OCI-LY1 (cell line): ENCODE results near the gene DPF1.

Experiments used
- H2AFZ ChIP-seq: fragments of 200-600 bp; sonication (generic), shearing (Covaris generic); 2 replicates; pipeline ENCODE4 v1.6.0; 2014; ENCODE audit warnings: antibody characterized with exemption, mild to moderate bottlenecking, low read length
- H3F3A ChIP-seq: fragments of 200-600 bp; sonication (generic), shearing (Covaris generic); 2 replicates; pipeline ENCODE4 v1.6.0; 2014; ENCODE audit warnings: mild to moderate bottlenecking, antibody characterized with exemption, low read length, moderate library complexity; ENCODE audit not compliant: insufficient read depth
- H3K27ac ChIP-seq: fragments of 200-600 bp; sonication (generic); 2 replicates; pipeline ENCODE4 v1.5.1; 2014; ENCODE audit warnings: low read length, mixed run types, mild to moderate bottlenecking, low read depth; ENCODE audit not compliant: poor library complexity, severe bottlenecking
- H3K27me3 ChIP-seq: fragments of 200-600 bp; sonication (generic); 2 replicates; pipeline ENCODE4 v1.6.0; 2014; ENCODE audit warnings: antibody characterized with exemption, mild to moderate bottlenecking, low read length, moderate library complexity; ENCODE audit not compliant: insufficient read depth
- H3K36me3 ChIP-seq: fragments of 200-600 bp; sonication (generic); 2 replicates; pipeline ENCODE4 v1.6.1; 2014; ENCODE audit warnings: mild to moderate bottlenecking, antibody characterized with exemption, low read length, moderate library complexity, mixed read lengths; ENCODE audit not compliant: insufficient read depth
- H3K4me1 ChIP-seq: fragments of 200-600 bp; sonication (generic); 2 replicates; pipeline ENCODE4 v1.5.1; 2014; ENCODE audit warnings: mild to moderate bottlenecking, low read length, moderate library complexity; ENCODE audit not compliant: insufficient read depth, severe bottlenecking
- H3K4me2 ChIP-seq: fragments of 200-600 bp; sonication (generic), shearing (Covaris generic); 2 replicates; pipeline ENCODE4 v1.6.1; 2014; ENCODE audit warnings: low read length
- H3K4me3 ChIP-seq: fragments of 200-600 bp; sonication (generic); 2 replicates; pipeline ENCODE4 v1.5.1; 2014; ENCODE audit warnings: low read length, low read depth, mild to moderate bottlenecking, mixed read lengths; ENCODE audit not compliant: poor library complexity, severe bottlenecking
- H3K79me2 ChIP-seq: fragments of 200-600 bp; shearing (Covaris generic); 2 replicates; pipeline ENCODE4 v1.6.1; 2016; ENCODE audit warnings: mixed run types, low read length, mixed read lengths; ENCODE audit not compliant: insufficient read depth
- H3K9ac ChIP-seq: fragments of 200-600 bp; sonication (generic), shearing (Covaris generic); 2 replicates; pipeline ENCODE4 v1.6.1; 2014; ENCODE audit warnings: mild to moderate bottlenecking, low read length, mixed read lengths
- H3K9me2 ChIP-seq: fragments of 200-600 bp; sonication (generic), shearing (Covaris generic); 2 replicates; pipeline ENCODE4 v1.6.1; 2014; ENCODE audit warnings: low read depth, mild to moderate bottlenecking, low read length, mixed read lengths
- H3K9me3 ChIP-seq: fragments of 200-600 bp; shearing (Covaris generic); 2 replicates; pipeline ENCODE4 v1.6.1; 2014; ENCODE audit warnings: low read length, mixed read lengths
- H4K20me1 ChIP-seq: fragments of 200-600 bp; sonication (generic), shearing (Covaris generic); 2 replicates; pipeline ENCODE4 v1.6.0; 2016; ENCODE audit warnings: mild to moderate bottlenecking, low read length; ENCODE audit not compliant: insufficient read depth
- CTCF ChIP-seq: fragments of 200-600 bp; sonication (generic), shearing (Covaris generic); IDR thresholded peaks from 2 replicates; pipeline ENCODE4 v1.5.1; 2017; ENCODE audit warnings: mild to moderate bottlenecking, antibody characterized with exemption, low read length, moderate library complexity, mixed read lengths
- EZH2 ChIP-seq: fragments of 200-600 bp; sonication (generic), shearing (Covaris generic); IDR thresholded peaks from 2 replicates; pipeline ENCODE4 v1.8.0; 2017; ENCODE audit warnings: borderline replicate concordance, mixed run types, mild to moderate bottlenecking, antibody characterized with exemption, low read length, moderate library complexity, mixed read lengths

The DPF1 gene

DNA sequence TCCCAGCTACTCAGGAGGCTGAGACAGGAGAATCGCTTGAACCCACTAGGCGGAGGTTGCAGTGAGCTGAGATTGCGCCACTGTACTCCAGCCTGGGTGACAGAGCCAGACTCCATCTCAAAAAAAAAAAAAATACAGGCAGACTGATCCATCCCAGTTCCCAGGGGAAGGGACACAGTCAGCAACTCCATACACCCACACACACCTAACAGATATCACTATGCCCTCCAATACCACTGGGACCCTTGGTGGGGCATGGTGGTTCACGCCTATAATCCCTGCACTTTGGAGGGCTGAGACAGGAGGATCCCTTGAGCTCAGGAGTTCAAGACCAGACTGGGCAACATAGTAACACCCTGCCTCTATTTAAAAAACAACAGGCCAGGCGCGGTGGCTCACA lies 2.6 kb downstream of the DPF1 start:
- Histone ChIP-seq H3K4me3 (no peak overlapping the region), H3F3A (no peaks in the 10 kb centered on the region), H3K79me2 (no peaks in the 10 kb centered on the region), H3K9me3 (no peaks in the 10 kb centered on the region), H3K9ac (no peak overlapping the region), H4K20me1 (no peaks in the 10 kb centered on the region), H3K27me3 (no peaks in the 10 kb centered on the region), H3K27ac (no peak overlapping the region), H3K4me2 (no peak overlapping the region), H3K36me3 (no peaks in the 10 kb centered on the region), H3K4me1 (peaks cover 7% of the 10 kb centered on the region), H2AFZ (no peak overlapping the region), H3K9me2 (no peaks in the 10 kb centered on the region)
- TF ChIP-seq CTCF (no peak), EZH2 (no peak)

DNA sequence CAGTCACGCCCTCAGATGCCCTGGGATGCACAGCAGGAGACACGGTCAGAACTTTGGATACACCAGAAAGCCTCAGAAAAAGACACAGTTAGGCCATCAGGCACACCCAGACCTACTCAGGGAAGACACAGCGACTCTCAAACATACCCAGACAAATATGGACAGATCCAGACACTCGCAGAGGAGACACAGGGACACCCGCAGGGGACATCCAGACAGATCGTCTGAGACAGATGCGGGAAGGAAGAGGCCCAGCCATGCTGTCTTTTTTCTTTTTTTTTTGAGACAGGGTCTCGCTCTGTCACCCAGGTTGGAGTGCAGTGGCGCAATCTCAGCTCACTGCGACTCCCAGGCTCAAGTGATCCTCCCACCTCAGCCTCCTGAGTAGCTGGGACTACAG lies 4.8 kb downstream of the DPF1 start:
- Histone ChIP-seq H3K27ac (no peak overlapping the region), H2AFZ (no peak overlapping the region), H3K4me1 (peaks cover 12% of the 10 kb centered on the region), H3K4me2 (no peak overlapping the region), H3K79me2 (no peaks in the 10 kb centered on the region), H3K36me3 (no peaks in the 10 kb centered on the region), H3K9me3 (no peaks in the 10 kb centered on the region), H4K20me1 (no peaks in the 10 kb centered on the region), H3K27me3 (no peaks in the 10 kb centered on the region), H3K9me2 (no peaks in the 10 kb centered on the region), H3K9ac (no peak overlapping the region), H3F3A (no peaks in the 10 kb centered on the region), H3K4me3 (no peak overlapping the region)
- TF ChIP-seq EZH2 (no peak), CTCF (no peak)

GRCh38 chr19:38218204-38218603 lies 5.8 kb downstream of the DPF1 start:
- Histone ChIP-seq H3K79me2 (no peaks in the 10 kb centered on the region), H3K9ac (no peak overlapping the region), H3K27me3 (no peaks in the 10 kb centered on the region), H3K36me3 (no peaks in the 10 kb centered on the region), H2AFZ (no peak overlapping the region), H3F3A (no peaks in the 10 kb centered on the region), H3K9me2 (no peaks in the 10 kb centered on the region), H3K9me3 (no peaks in the 10 kb centered on the region), H3K4me3 (no peak overlapping the region), H4K20me1 (no peaks in the 10 kb centered on the region), H3K4me2 (no peak overlapping the region), H3K27ac (no peak overlapping the region), H3K4me1 (peaks cover 16% of the 10 kb centered on the region)
- TF ChIP-seq EZH2 = no peak
- no peak for TF ChIP-seq CTCF
